Brain microvascular endothelial cell (primary cell): ENCODE data around the gene MRPL33.

Experiments
- DNase-seq: peaks from one replicate; pipeline ENCODE4 v3.0.0-alpha.2; 2020
- H3K27ac ChIP-seq: fragments of 250-450 bp; sonication (Bioruptor Pico); 2 replicates; pipeline ENCODE4 v1.5.1; 2020; ENCODE audit warnings: mild to moderate bottlenecking, moderate library complexity
- H3K27me3 ChIP-seq: fragments of 250-450 bp; sonication (Bioruptor Pico); replicated peaks from 2 replicates; pipeline ENCODE4 v1.5.1; 2020; ENCODE audit warnings: mild to moderate bottlenecking
- H3K36me3 ChIP-seq: fragments of 250-450 bp; sonication (Bioruptor Pico); replicated peaks from 2 replicates; pipeline ENCODE4 v1.5.1; 2020; ENCODE audit warnings: mild to moderate bottlenecking
- H3K4me3 ChIP-seq: 2 replicates; pipeline ENCODE4 v1.5.1; 2011; ENCODE audit warnings: low read depth, mild to moderate bottlenecking, control low read depth, low read length, moderate library complexity
- in situ Hi-C: cut with HindIII; loops from 2 replicates; pipeline ENCODE4 v1.10.0; 2017; ENCODE audit warnings: low sequenced_read_pairs, low pct_ligation_motif_present
- TF ChIP-seq, protein P1 (sequence below): IDR thresholded peaks from 2 replicates; pipeline ENCODE4 v1.5.1; 2011; ENCODE audit warnings: low read depth, mild to moderate bottlenecking, moderate library complexity, low read length, control low read depth, inconsistent platforms; ENCODE audit errors: missing control alignments

MRPL33 gene

DNA sequence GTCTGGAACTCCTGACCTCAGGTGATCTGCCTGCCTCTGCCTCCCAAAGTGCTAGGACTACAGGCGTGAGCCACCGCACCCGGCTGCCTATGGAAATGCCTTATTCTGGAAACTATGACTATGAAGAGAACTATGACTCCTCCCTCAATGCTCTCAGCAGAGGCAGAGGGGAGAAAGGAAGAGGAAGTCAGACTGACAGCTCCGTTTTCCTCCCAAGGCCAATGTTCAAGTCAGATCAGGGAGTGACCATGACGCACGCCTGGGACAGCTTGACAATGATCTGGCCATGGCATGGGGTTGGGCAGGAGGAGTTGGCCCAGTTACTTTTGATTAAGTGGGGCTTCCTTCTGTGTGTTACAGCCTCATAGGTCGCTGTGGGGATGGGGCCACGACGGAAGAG lies 44.3 kb upstream of the MRPL33 start:
- TF ChIP-seq, protein P1, sequence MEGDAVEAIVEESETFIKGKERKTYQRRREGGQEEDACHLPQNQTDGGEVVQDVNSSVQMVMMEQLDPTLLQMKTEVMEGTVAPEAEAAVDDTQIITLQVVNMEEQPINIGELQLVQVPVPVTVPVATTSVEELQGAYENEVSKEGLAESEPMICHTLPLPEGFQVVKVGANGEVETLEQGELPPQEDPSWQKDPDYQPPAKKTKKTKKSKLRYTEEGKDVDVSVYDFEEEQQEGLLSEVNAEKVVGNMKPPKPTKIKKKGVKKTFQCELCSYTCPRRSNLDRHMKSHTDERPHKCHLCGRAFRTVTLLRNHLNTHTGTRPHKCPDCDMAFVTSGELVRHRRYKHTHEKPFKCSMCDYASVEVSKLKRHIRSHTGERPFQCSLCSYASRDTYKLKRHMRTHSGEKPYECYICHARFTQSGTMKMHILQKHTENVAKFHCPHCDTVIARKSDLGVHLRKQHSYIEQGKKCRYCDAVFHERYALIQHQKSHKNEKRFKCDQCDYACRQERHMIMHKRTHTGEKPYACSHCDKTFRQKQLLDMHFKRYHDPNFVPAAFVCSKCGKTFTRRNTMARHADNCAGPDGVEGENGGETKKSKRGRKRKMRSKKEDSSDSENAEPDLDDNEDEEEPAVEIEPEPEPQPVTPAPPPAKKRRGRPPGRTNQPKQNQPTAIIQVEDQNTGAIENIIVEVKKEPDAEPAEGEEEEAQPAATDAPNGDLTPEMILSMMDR = no peak
- no peak for DNase-seq
- in situ Hi-C loops = no loop called here

DNA sequence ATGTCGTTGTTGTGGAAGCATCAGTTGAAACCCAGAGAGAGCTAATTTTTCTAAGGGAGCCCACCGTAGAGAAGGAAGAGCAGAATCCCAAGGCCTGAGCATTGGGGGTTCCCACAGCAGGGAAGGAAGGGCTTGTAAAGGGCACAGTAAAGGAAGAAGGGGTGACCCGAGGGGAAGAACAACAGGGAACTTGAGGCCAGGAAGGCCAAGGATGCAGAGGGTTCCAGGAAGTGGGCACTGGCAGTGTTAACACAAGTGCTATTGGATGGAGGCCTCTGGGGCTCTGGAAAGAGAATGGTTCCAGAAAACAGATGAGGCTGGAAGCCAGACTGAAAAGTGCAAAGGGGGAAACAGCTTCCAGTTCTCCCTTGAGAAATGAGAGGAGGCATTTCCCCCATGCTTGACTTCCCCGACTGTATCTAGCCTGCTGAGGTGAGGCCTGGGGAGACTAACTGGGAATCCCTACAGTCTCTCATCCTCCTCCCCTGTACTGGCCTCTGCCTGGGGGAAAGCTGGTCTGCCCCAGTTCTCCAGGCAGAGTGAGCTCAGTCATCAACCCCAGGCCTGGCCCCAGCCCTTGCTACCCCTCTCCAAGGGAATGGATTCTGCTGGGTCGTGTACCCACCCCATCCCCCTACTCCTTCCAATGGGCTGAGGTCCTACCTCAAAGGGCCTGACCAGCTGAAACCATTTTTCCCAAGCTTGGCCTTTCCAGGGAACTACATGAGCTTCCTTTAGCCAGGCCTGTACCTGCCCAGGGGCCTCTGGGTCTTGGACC lies 43.2 kb upstream of the MRPL33 start:
- Histone ChIP-seq H3K4me3 (no peak overlapping the region), H3K27me3 (no peaks in the 10 kb centered on the region), H3K36me3 (no peaks in the 10 kb centered on the region), H3K27ac (no peak overlapping the region)
- TF ChIP-seq, protein P1 = no peak
- no peak for DNase-seq
- in situ Hi-C loops = no loop called here

More for the DNA sequence above, 44.3 kb upstream of the MRPL33 start:
- H3K36me3 ChIP-seq = no peaks in the 10 kb centered on the region
- H3K4me3 ChIP-seq = no peak overlapping the region
- H3K27me3 ChIP-seq = no peaks in the 10 kb centered on the region
- H3K27ac ChIP-seq = no peak overlapping the region

DNA sequence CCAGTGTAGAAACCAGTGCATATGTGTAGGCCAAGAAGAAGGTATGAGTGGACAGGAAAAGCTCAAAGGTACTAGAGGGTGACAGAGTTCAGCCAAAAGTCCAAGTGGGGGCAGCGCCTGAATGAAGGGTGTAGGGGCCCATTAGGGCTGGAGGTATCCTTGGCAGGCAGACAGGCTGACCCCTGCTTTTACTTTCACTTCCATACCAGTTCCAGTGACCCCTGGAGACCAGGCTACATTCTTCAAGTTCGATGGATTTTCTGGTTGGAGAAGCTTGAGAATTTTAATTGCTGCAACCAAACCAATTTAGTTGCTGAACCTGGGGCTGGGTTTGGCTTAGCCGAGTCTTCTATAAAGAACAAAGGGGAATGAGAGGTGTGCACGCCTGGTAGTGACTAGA lies 42.3 kb upstream of the MRPL33 start:
- H3K27ac ChIP-seq = no peak overlapping the region
- DNase-seq = no peak
- no peak overlapping the region for H3K4me3 ChIP-seq
- H3K27me3 ChIP-seq = no peaks in the 10 kb centered on the region
- no peaks in the 10 kb centered on the region for H3K36me3 ChIP-seq
- in situ Hi-C loops = no loop called here
- TF ChIP-seq, protein P1 = no peak

DNA sequence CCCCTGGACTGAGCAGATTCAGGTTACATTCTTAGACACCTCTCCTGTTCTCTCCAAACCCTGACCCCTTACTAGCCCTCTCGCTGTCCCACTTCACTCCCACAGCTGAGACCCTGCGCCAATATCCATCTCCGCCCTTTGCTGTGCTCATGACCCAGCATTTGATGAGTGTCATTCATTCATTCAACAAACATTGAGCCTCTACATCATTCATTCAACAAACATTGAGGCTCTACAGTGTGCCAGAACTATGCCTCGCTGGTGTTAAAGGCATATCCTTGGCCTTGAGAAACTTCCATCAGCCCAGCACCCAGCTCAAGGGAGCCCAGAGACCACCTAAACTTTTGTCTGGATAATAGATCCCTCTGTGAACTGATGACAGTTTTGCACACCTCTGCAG lies 41.9 kb upstream of the MRPL33 start:
- TF ChIP-seq, protein P1 = no peak
- in situ Hi-C loops = no loop called here
- Histone ChIP-seq H3K27me3 (no peaks in the 10 kb centered on the region), H3K27ac (no peak overlapping the region), H3K36me3 (no peaks in the 10 kb centered on the region), H3K4me3 (no peak overlapping the region)
- no peak for DNase-seq

DNA sequence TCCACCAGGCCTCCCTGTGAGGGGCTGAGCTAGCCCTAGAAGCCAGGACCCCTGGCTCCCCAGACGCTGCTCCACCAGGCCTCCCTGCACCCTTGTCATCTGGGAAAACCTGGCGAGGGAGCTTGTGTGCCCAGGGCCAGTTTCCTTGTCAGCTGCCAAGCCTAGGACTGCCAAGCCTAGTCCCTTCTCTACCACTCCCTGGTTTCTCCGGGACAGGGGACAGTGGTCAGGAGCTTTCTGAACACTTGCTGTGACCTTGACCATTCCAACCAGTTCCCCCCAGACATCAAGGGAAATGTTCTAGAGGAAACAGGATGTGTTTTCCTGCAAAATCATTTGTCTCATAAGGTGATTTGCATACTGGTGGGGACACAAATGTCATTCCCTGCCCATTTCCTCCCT lies 41.3 kb upstream of the MRPL33 start:
- no peaks in the 10 kb centered on the region for H3K36me3 ChIP-seq
- no peak overlapping the region for H3K4me3 ChIP-seq
- TF ChIP-seq, protein P1 = no peak
- in situ Hi-C loops = no loop called here
- H3K27me3 ChIP-seq = no peaks in the 10 kb centered on the region
- no peak for DNase-seq
- no peak overlapping the region for H3K27ac ChIP-seq
